Right hindlimb (tissue), 1 donor: ENCODE data around the gene TAS1R3.

Source experiments
- DNase-seq: peaks from one replicate; pipeline ENCODE4 v3.0.0-alpha.2; 2018

TAS1R3 gene

DNA sequence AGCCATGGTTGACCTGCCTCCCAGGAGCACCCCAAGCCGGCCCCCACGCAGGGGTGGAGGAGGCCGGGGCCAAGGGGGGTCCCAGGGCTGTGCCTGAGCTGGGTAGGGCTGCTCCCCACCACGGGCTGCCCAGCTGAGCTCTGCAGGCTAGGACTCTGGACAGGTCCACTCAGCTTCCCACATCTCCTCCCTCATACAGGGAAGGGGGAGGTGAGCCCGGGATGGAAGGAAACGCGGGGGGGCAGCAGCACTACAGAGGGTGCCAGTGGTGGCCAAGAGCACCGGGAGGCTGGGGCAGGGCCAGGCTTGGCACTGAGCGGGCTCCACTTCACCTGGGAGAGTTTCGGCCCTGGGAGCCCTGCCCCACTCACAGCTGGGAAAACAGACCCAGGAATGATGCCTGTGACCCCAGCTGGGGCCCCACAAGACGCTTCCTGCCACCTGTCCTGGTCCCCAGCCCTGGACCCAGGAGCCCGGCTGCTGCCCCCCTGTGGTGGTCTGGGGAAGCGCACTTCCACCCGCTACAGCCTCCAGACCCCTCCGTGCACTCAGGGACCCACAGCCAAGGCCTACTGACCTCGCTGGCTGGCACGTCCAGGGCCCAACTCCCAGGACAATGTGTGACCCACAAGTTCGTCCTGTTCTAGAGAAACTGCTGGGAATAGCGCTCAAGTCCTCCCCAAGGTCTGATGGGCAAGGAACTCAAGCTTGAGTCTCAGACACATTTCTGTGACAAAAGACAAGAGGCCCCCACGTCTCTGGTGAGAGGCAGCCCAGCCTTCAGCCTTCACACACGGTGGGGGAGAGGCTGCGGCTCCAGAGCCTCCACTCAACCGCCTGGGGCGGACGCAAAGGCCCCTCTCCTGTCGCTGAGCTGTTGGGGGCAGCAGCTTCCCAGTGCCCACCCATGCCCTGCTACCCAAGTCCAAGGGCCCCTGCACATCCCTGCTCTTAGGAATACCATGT, 40.9 kb downstream of the TAS1R3 start:
- peak; percentile 79 for DNase-seq

DNA sequence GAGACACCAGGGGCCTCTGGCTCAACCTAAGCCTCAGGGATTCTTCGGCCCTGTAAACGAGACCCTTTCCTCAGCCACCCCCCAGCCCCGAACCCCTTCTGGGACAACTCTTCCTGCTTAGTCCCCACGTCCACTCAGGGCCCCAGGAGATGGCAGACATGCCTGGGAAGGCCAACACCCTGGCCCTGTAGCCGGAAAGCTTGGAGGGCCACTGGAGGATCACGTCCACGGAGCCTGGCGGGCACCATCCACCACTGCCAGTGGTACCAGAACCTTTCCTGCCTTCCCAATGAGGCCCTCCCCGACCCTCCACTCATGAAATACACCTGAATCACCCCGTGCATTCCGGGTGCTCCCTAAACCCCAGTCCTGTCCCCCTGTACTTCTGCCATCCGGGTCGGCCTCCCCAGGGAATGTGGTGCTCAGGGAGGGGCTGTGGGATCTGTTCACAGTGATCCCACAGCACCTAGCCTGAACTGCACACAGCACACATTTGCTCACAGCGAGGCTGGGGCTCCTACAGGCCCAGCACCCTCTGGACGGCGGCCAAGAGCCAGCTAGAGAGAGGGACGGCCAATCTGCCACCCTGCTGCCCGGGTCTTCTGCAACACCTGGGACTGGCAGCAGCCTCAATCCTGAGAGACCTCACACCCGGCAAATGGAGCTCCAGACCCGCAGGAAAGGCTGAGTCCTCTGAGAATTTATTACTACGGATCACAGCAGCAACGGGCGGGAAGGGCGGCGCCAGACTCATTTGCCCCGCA, 42.2 kb downstream of the TAS1R3 start:
- peak; percentile 29 for DNase-seq

DNA sequence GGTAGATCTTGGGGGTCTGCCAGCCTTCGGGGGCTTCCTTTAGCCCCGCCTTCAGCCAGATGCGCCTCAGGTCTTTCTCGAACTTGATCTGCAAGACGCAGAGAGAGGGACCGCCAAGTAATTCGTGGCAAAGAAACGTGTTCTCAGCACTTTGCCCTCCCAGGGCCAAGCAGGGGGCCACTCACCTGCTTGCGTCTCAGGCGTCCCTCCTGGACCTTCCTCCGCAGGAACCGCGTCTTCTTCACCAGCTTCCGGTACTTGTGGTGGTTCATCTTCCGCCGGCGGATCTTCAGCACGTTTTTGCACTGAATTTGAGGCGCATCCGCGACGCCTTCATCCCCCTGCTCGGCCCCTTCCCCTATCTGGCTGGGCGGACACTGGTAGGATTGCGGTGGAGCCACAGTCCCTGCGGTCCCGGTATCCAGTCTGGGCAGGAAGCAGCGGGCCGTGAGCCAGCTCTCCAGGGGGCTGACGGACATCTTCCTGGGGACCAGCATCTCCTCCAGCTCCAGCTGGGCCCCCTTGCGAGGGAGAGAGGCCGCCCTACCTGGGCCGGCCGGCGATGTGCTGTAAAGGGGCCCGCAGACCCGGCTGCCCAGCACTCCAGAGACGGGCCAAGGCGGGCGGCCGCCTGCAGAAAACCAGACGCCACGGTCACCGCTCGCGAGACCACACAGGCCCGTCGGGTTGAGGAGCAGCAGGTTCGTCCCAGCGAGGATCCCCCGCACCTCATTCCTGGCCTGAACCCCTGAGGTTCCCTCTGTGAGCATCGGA, 42.9 kb downstream of the TAS1R3 start:
- DNase-seq: peak; percentile 28

DNA sequence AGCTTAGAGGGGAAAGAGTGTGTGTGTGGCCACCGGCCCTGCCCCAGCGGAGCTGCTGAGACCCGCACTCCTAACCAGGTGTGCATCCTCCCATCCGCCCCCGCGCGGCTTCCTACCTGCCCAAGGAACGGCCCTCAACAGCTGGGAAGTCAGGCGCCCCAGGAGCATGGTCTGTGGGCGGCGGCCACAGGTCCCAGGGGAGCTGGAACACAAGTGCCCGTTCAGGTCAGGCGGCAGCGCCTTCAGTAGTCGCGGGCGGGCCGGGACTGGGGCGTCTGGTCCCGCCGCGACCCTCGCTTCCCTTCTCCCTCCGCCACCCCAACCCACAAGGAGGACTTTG, 43.5 kb downstream of the TAS1R3 start:
- DNase-seq: no peak

DNA sequence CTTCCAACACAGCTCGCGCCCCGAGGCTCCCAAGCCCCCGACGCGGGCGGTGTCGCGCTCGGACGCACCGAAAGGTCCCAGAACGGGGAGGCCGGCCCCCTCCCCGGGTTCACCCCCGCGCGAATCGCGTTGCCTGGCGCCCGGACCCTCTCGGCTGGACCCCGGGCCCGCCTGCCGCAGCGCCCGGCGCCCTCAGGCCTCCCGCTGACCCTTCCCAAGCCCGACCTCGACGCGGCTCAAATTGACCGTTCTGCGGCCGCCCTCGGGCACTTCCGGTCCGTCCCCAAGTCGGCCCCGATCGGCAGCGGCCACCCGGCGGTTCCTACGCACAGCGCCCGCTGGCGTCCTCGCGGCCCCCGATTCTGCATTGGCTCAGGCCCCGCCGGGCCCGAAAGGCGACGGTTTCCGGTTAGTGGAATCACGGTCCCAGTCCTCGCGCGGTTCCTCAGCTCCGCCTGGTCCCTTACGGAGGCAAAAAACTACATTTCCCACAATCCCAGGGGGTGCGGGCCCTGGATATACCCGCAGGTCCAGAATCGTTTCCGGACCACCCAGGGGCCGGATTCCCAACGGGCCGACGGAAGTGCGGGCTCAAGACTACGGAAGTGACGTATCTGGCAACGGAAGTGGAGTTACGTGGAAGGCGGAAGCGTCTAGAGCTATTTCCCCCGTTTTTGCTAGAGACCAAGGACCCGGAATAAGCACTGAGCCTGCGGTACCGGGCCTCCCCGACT, 44.0 kb downstream of the TAS1R3 start, which contains the start of gene AURKAIP1:
Gene AURKAIP1, minus strand, starts transcription at position 279 of the 734 bp plus-strand sequence. CDS start 451 bp downstream, outside the sequence.
- DNase-seq: peak; percentile 99

DNA sequence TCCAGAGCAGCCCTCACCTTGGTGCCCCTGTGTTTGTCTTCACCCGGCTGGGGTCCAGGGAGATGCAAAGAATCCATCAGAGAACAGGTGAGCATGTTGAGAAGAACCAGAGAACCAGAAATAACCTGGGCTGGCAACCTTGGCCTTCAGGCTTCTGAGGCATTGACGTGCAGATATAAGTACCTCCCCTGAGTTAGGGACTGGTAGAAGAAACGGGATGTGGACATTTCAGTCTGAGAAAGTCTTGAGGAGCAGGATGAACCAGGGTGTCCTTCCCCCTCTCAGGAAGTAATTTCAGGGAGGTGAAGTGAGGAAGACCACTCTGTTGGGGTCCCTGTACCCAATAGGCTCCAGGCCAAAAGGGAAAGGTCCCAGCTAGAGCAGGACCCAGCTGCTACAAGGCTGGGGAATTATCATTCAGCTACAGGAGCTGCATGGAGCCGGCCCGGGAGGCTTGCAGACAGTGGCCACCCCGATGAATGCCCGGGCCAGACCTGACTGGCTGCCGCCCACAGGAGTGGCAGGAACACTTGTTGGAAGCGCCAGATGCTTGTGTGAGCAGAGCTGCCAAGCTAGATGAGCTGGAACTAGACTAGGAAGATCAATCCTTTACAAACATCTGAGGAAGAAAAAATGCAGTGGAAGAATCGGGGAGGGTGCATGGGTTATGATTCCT, 45.6 kb downstream of the TAS1R3 start:
- DNase-seq: no peak

DNA sequence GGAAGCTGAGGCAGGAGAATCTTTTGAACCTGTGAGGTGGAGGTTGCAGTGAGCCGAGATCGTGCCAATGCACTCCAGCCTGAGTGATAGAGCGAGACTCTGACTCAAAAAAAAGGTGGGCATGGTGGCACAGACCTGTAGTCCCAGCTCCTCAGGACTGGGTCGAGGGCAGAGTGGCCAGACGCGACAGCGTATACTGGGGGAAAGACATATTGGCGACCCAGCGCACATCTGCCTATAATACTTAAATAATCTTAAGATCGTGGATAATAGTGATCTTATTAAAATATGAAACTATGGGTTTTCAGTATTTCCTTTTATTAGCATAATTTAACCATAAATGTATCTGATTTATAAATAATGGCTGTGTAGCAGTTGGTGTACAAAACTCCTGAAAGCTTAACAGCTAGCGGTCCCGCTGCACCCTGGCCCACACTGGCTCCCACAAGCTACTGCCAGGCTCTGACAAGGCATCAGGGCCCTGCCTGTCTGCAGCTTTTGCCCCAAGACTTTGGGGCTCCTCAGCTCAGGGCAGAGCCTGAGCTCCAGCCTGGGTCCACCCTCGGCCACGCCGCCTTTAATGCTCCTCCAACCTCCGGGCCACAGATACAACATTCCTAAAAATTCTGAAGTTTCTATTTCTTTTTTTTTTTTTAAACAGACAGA, 46.6 kb downstream of the TAS1R3 start:
- no peak for DNase-seq

DNA sequence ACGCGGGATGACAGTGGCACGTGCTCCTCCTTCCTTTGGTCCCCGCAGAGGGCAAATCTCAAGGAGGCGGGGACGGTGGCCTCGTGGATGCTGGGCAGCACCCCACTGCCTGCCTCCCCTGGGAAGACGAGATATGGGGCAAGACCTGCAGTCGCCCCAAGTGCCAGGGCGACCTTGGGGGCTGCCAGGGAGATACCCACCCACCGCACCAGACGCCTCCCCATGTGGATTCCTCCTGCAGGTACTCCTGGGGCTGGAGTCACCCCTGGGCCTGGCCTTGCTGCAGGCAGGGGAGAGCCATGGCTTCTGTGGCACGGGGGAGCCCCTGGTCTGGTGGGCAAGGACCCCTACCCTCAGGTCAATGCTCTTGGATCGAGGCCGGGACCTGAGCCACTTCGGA, 49.8 kb downstream of the TAS1R3 start:
- no peak for DNase-seq

DNA sequence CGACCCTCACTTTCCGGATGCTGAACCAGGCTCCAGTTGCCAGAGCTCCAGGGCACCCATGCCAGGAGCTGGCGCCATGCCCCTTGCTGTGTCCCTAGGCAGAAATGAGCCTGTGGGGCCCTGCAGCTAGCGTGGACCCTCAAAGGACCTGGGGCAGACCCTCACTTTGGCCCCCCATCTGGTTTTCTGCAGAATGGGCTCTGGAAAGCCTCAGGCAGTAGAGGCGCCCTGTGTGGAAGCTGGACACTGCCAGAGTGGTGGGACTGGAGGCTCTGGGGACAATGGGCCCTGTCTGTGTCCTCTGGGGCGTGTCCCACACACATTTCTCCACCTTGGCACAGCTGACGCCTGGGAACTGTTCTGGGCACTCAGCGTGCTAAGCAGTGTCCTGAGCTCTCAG, 50.2 kb downstream of the TAS1R3 start:
- no peak for DNase-seq
